SK-N-MC (cell line): ENCODE measurements around the gene SOD1.

Experiments used
- EZH2 ChIP-seq: fragments of 200-600 bp; sonication (generic); IDR thresholded peaks from one replicate; pipeline ENCODE4 v1.6.1; 2017; ENCODE audit warnings: antibody characterized with exemption
- POLR2AphosphoS5 ChIP-seq: IDR thresholded peaks from 2 replicates; pipeline ENCODE4 v1.6.1; 2012; ENCODE audit warnings: mild to moderate bottlenecking, low read depth, low read length, borderline replicate concordance

GRCh38 chr21:31713115-31713514 is 53.6 kb downstream of the SOD1 start:
- no peak for TF ChIP-seq POLR2AphosphoS5
- TF ChIP-seq EZH2: no peak
